Mesothelial cell of epicardium (in vitro differentiated cells): ENCODE measurements around the gene KLLN. TPM values are rescaled to one million over a fixed set of nuclear protein-coding genes. Genes with fewer than 3 reads are reported as not detected.
"Not testable (repeated sequence)": the region's sequence is repeated elsewhere in the genome, so short reads cannot be mapped to it uniquely, and the experiment has no call there.

Experiments
- DNase-seq, 2 experiments: peaks; one replicate each; pipeline ENCODE4 v3.0.0; 2021; ENCODE audit warnings: low spot score in 2 of 2; ENCODE audit not compliant: unreplicated experiment in 2 of 2
- H3K27ac Mint-ChIP-seq: 2 replicates; pipeline ENCODE4 v1.8.0; 2021; ENCODE audit warnings: mixed read lengths
- H3K27me3 Mint-ChIP-seq: 2 replicates; pipeline ENCODE4 v1.8.0; 2021; ENCODE audit warnings: low read depth, mixed read lengths
- H3K36me3 Mint-ChIP-seq: 2 replicates; pipeline ENCODE4 v1.8.0; 2021; ENCODE audit warnings: mixed read lengths
- H3K4me1 Mint-ChIP-seq: 2 replicates; pipeline ENCODE4 v1.8.0; 2021; ENCODE audit warnings: mixed read lengths
- H3K4me3 Mint-ChIP-seq: 2 replicates; pipeline ENCODE4 v1.8.0; 2021; ENCODE audit warnings: mild to moderate bottlenecking, moderate library complexity, mixed read lengths
- H3K9me3 Mint-ChIP-seq: 2 replicates; pipeline ENCODE4 v1.8.0; 2021; ENCODE audit warnings: mixed read lengths
- total RNA-seq: library from RNA; stranded (reverse); gene quantifications from 3 replicates; pipeline ENCODE4 v1.2.1, GENCODE V29; 2021
- TF ChIP-seq, protein P1 (sequence below): fragments of 200-600 bp; sonication (generic); IDR thresholded peaks from one replicate; pipeline ENCODE4 v1.5.0; 2021; ENCODE audit warnings: antibody characterized with exemption; ENCODE audit not compliant: unreplicated experiment

The KLLN gene
- total RNA-seq, 1 donor from 2014 or later: 1.2 TPM

DNA sequence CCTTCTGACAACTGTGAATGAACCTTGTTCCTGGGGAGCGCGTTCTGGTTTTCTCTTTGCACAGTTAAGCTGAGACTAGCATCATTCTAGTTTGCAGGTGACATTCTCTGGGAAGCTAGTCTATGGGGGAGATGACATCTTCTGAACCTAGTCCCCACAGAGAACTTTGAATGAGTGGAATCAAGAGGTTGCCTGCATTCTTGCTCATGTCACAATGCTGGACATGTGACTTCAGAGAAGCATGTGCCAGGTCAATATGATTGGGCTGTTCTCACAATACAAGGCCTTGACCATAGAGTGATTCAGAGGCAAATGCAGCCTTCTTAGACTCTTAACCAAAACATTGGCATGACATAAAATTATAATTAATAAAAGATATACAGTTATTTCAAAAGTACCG lies 22.1 kb downstream of the KLLN start:
- TF ChIP-seq, protein P1, sequence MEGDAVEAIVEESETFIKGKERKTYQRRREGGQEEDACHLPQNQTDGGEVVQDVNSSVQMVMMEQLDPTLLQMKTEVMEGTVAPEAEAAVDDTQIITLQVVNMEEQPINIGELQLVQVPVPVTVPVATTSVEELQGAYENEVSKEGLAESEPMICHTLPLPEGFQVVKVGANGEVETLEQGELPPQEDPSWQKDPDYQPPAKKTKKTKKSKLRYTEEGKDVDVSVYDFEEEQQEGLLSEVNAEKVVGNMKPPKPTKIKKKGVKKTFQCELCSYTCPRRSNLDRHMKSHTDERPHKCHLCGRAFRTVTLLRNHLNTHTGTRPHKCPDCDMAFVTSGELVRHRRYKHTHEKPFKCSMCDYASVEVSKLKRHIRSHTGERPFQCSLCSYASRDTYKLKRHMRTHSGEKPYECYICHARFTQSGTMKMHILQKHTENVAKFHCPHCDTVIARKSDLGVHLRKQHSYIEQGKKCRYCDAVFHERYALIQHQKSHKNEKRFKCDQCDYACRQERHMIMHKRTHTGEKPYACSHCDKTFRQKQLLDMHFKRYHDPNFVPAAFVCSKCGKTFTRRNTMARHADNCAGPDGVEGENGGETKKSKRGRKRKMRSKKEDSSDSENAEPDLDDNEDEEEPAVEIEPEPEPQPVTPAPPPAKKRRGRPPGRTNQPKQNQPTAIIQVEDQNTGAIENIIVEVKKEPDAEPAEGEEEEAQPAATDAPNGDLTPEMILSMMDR: no peak
- Mint-ChIP-seq H3K4me3 (no peak overlapping the region), H3K27me3 (no peaks in the 10 kb centered on the region), H3K9me3 (peaks cover 6% of the 10 kb centered on the region), H3K27ac (no peak overlapping the region), H3K36me3 (no peaks in the 10 kb centered on the region), H3K4me1 (peaks cover 13% of the 10 kb centered on the region)
- no peak for DNase-seq

DNA sequence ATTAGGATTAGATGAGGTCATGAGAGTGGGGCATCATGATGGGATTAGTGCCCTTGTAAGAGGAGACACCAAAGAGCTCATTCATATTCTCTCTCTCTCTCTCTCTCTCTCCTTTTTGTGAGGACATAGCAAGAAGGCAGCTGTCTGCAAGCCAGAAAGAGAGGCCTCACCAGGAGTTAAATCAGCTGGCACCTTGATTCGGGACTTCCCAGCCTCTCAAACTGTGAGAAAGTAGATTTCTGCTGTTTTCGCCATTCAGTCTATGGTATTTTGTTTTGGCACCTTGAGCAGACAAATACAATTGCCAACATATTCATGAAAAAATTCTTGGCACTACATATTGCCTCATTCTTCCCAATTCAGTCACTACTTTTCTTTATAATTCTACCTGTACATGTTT lies 24.7 kb downstream of the KLLN start:
- Mint-ChIP-seq H3K4me3 (no peak overlapping the region), H3K9me3 (peaks cover 9% of the 10 kb centered on the region), H3K4me1 (peaks cover 7% of the 10 kb centered on the region), H3K27ac (no peak overlapping the region), H3K27me3 (peaks cover 4% of the 10 kb centered on the region), H3K36me3 (no peaks in the 10 kb centered on the region)
- TF ChIP-seq, protein P1: no peak
- DNase-seq: no peak

DNA sequence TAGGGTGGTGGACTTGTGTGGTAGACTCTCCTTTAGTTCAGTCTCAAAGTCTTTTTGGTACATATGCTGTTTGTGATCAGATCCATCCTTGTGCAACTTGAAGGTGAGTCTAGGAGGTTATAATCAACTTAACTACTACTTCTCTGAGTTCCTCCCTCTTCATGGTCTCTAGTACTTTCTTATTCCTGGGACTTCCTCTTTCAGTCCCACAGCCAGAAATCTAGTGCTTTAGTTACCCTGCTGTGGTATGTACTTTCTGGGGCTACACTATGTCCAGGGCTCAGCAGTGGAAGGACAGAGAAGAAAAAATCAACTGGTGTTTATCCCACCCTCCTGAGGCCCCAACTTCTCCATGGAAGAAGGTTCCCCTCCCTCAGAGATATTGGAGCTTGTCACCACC lies 25.9 kb downstream of the KLLN start:
- DNase-seq: no peak
- TF ChIP-seq, protein P1: no peak
- Mint-ChIP-seq H3K4me1 (peaks cover 2% of the 10 kb centered on the region), H3K36me3 (no peaks in the 10 kb centered on the region), H3K27me3 (peaks cover 4% of the 10 kb centered on the region), H3K9me3 (peaks cover 9% of the 10 kb centered on the region), H3K27ac (no peak overlapping the region), H3K4me3 (no peak overlapping the region)

DNA sequence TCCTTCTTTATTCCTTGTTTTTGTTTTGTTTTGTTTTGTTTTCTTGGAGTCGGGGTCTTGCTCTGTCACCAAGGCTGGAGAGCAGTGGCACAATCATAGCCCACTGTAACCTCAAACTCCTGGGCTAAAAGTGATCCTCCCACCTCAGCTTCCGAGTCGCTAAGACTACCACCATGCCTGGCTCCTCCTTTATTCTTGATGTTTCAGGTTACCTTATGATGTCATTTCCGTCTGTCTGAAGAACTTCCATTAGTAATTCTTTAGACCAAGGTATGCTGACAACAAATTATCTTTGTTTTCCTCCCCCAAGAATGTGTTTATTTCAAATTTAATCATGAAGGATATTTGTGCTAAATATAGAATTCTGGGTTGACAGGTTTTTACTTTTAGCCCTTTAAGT lies 27.2 kb downstream of the KLLN start:
- H3K4me1 Mint-ChIP-seq: no peaks in the 10 kb centered on the region
- no peak overlapping the region for H3K4me3 Mint-ChIP-seq
- no peak for DNase-seq
- no peaks in the 10 kb centered on the region for H3K36me3 Mint-ChIP-seq
- TF ChIP-seq, protein P1: no peak
- H3K27ac Mint-ChIP-seq: no peak overlapping the region
- peaks cover 9% of the 10 kb centered on the region for H3K9me3 Mint-ChIP-seq
- H3K27me3 Mint-ChIP-seq: peaks cover 4% of the 10 kb centered on the region

DNA sequence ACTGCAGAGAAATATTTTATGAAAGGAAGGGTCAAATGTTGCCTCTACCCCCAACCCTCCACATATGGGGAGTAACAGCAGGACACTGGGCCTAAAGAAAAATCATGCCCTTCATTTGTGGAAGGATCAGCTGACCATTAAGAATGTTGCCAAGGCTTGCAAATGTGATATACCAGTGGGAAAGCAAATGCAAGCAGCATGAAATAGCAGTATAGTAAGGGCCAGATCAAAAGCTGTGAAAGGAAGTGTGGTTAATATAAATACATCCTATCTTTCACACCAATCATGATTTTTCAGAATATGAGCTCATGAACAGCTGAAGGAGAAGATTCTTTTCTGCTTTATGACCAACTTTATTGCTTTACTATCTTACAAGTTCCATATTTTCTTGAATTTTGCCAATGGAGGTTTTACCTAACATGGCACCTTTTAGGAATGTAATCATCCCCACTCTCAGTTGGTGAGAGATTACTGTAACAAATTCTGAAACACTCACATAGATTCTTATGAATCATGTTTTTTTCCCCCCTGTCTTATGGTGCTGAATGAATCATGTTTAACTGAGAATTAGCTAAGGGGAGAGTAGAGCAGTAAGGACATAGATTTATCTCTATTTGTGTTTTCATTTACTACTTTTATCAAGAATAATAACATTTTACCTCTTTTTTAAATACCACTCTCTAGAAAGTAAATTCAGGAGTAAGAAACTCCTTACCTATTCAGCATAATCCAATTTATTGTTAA lies 33.2 kb downstream of the KLLN start:
- Mint-ChIP-seq H3K4me1 (no peaks in the 10 kb centered on the region), H3K36me3 (no peaks in the 10 kb centered on the region), H3K9me3 (peaks cover 3% of the 10 kb centered on the region), H3K4me3 (no peak overlapping the region), H3K27me3 (peaks cover 4% of the 10 kb centered on the region), H3K27ac (no peak overlapping the region)
- no peak for DNase-seq
- TF ChIP-seq, protein P1: no peak

DNA sequence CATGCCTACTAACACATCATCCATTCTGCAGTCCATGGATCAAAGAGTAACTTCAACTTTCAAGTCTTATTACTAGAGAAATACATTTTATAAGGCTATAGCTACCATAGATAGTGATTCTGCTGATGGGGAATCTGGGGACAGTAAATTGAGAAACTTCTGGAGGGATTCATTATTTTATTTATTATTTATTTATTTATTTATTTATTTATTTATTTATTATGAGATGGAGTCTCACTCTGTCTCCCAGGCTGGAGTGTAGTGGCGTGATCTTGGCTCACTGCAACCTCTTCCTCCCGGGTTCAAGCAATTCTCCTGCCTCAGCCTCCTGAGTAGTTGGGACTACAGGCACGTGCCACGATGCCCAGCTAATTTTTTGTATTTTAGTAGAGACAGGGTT lies 34.3 kb downstream of the KLLN start:
- not testable (repeated sequence) for H3K4me3 Mint-ChIP-seq, H3K9me3 Mint-ChIP-seq, H3K27me3 Mint-ChIP-seq, H3K36me3 Mint-ChIP-seq, DNase-seq, H3K27ac Mint-ChIP-seq, H3K4me1 Mint-ChIP-seq
